A673 (cell line): ENCODE measurements around the gene NECAB2.

Experiments
- EZH2 ChIP-seq: fragments of 200-600 bp; sonication (generic); IDR thresholded peaks from 2 replicates; pipeline ENCODE4 v1.6.1; 2017; ENCODE audit warnings: borderline replicate concordance, low read depth, mild to moderate bottlenecking, mixed read lengths, antibody characterized with exemption, low read length; ENCODE audit not compliant: poor library complexity, severe bottlenecking
- TF ChIP-seq, protein P1 (sequence below): fragments of 300-800, 200-600 bp; sonication (generic); conservative IDR thresholded peaks from 2 replicates; pipeline ENCODE4 v1.5.1; 2017; ENCODE audit warnings: low read depth, mild to moderate bottlenecking, antibody characterized with exemption, low read length, moderate library complexity, mixed read lengths

DNA sequence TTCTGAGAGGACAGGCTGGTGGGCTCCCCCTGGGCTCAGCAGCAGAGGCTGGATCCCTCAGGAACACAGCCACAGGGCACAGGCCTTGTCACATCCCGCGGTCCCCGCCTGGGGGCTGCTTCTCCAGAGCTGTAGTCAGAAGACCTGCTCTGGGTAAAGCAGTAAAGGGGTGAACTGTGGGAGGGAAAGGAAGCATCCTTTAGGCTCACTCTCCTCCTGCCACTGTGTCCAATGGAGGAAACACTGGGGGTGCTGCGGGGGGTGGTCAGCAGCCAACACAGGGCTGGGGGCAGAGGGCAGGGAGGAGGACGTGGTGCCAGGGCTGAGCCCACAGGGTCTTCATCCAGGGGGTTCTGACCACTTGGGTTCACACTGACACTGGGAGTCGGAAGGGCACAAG lies 79.6 kb downstream of the NECAB2 start:
- TF ChIP-seq, protein P1, sequence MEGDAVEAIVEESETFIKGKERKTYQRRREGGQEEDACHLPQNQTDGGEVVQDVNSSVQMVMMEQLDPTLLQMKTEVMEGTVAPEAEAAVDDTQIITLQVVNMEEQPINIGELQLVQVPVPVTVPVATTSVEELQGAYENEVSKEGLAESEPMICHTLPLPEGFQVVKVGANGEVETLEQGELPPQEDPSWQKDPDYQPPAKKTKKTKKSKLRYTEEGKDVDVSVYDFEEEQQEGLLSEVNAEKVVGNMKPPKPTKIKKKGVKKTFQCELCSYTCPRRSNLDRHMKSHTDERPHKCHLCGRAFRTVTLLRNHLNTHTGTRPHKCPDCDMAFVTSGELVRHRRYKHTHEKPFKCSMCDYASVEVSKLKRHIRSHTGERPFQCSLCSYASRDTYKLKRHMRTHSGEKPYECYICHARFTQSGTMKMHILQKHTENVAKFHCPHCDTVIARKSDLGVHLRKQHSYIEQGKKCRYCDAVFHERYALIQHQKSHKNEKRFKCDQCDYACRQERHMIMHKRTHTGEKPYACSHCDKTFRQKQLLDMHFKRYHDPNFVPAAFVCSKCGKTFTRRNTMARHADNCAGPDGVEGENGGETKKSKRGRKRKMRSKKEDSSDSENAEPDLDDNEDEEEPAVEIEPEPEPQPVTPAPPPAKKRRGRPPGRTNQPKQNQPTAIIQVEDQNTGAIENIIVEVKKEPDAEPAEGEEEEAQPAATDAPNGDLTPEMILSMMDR = no peak
- no peak for TF ChIP-seq EZH2
